GM19455 (cell line): ENCODE measurements around the gene TMEM171.

Experiments used
- ATAC-seq: cut with Tn5 transposase; IDR thresholded peaks from one replicate; pipeline ENCODE4 v1.9.1; 2021; ENCODE audit not compliant: unreplicated experiment

The TMEM171 gene

GRCh38 chr5:73120222-73121118 is at the start of gene TMEM171:
TSS of gene TMEM171 (plus strand) at chr5:73120575. CDS start at chr5:73123374, 2,799 bp downstream.
- ATAC-seq, result no peak

GRCh38 chr5:73081093-73081492 is 39.3 kb upstream of the TMEM171 start:
- no peak for ATAC-seq

- ATAC-seq, result no peak
Measured at GRCh38 chr5:73088026-73088425, 32.3 kb upstream of the TMEM171 start.

GRCh38 chr5:73093943-73094342 is 26.4 kb upstream of the TMEM171 start:
- ATAC-seq, result no peak

- ATAC-seq, result no peak
Measured at GRCh38 chr5:73094415-73094814, 26.0 kb upstream of the TMEM171 start.

GRCh38 chr5:73095564-73096238 is 24.7 kb upstream of the TMEM171 start:
- ATAC-seq, result no peak

- ATAC-seq, result no peak
Measured at GRCh38 chr5:73096239-73096575, 24.2 kb upstream of the TMEM171 start.

GRCh38 chr5:73097740-73098139 is 22.6 kb upstream of the TMEM171 start:
- no peak for ATAC-seq

- no peak for ATAC-seq
Measured at GRCh38 chr5:73100109-73100508, 20.3 kb upstream of the TMEM171 start.

GRCh38 chr5:73103870-73104299 is 16.5 kb upstream of the TMEM171 start:
- no peak for ATAC-seq

GRCh38 chr5:73104326-73104725 is 16.0 kb upstream of the TMEM171 start:
- ATAC-seq, result no peak

GRCh38 chr5:73106335-73106734 is 14.0 kb upstream of the TMEM171 start:
- ATAC-seq, result no peak

GRCh38 chr5:73110190-73110589 is 10.2 kb upstream of the TMEM171 start:
- no peak for ATAC-seq

- no peak for ATAC-seq
Measured at GRCh38 chr5:73111536-73111935, 8.8 kb upstream of the TMEM171 start.

GRCh38 chr5:73112359-73112758 is 8.0 kb upstream of the TMEM171 start:
- no peak for ATAC-seq

- ATAC-seq, result no peak
Measured at GRCh38 chr5:73114044-73114688, 6.2 kb upstream of the TMEM171 start.

GRCh38 chr5:73115399-73116051 is 4.8 kb upstream of the TMEM171 start:
- no peak for ATAC-seq

- no peak for ATAC-seq
Measured at GRCh38 chr5:73116506-73116905, 3.9 kb upstream of the TMEM171 start.

GRCh38 chr5:73117088-73117740 is 3.2 kb upstream of the TMEM171 start:
- ATAC-seq, result no peak

GRCh38 chr5:73118391-73118973 is 1.9 kb upstream of the TMEM171 start:
- no peak for ATAC-seq
